ENCODE measurements around the gene ZNF281.

- TF ChIP-seq, protein P1, sequence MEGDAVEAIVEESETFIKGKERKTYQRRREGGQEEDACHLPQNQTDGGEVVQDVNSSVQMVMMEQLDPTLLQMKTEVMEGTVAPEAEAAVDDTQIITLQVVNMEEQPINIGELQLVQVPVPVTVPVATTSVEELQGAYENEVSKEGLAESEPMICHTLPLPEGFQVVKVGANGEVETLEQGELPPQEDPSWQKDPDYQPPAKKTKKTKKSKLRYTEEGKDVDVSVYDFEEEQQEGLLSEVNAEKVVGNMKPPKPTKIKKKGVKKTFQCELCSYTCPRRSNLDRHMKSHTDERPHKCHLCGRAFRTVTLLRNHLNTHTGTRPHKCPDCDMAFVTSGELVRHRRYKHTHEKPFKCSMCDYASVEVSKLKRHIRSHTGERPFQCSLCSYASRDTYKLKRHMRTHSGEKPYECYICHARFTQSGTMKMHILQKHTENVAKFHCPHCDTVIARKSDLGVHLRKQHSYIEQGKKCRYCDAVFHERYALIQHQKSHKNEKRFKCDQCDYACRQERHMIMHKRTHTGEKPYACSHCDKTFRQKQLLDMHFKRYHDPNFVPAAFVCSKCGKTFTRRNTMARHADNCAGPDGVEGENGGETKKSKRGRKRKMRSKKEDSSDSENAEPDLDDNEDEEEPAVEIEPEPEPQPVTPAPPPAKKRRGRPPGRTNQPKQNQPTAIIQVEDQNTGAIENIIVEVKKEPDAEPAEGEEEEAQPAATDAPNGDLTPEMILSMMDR (IDR thresholded peaks at IDR 0.05; ENCODE audit: low read length) = no peak
- TF ChIP-seq EZH2 (optimal IDR thresholded peaks at IDR 0.05; ENCODE audit: low read depth, low read length) = no peak
- TF ChIP-seq EZH2phosphoT487 (IDR thresholded peaks at IDR 0.05; ENCODE audit: low read length) = no peak
Observed at GRCh38 chr1:200386416-200386815, 23.4 kb downstream of the ZNF281 start.

Data from MM.1S (cell line).